HEK293 (cell line): ENCODE results near the gene PLEKHG2.

Experiments
- AEBP2 ChIP-seq: fragments of 450-650 bp; formaldehyde crosslinking; IDR thresholded peaks from 2 replicates; pipeline ENCODE4 v1.5.1; 2016; ENCODE audit warnings: missing biosample characterization, missing genetic modification characterization, borderline replicate concordance
- GLIS1 ChIP-seq: fragments of 450-650 bp; formaldehyde crosslinking; IDR thresholded peaks from 2 replicates; pipeline ENCODE4 v1.5.1; 2016; ENCODE audit warnings: missing biosample characterization, missing genetic modification characterization
- OSR2 ChIP-seq: fragments of 450-650 bp; formaldehyde crosslinking; IDR thresholded peaks from 2 replicates; pipeline ENCODE4 v1.5.1; 2016; ENCODE audit warnings: missing biosample characterization, missing genetic modification characterization
- OVOL3 ChIP-seq: fragments of 450-650 bp; formaldehyde crosslinking; IDR thresholded peaks from 2 replicates; pipeline ENCODE4 v1.5.1; 2016; ENCODE audit warnings: missing biosample characterization, missing genetic modification characterization
- PRDM4 ChIP-seq: fragments of 450-650 bp; formaldehyde crosslinking; IDR thresholded peaks from 2 replicates; pipeline ENCODE4 v1.5.1; 2017; ENCODE audit warnings: missing biosample characterization, missing genetic modification characterization
- SP3 ChIP-seq: fragments of 450-650 bp; formaldehyde crosslinking; IDR thresholded peaks from 2 replicates; pipeline ENCODE4 v1.5.1; 2016; ENCODE audit warnings: missing biosample characterization, missing genetic modification characterization
- ZBTB17 ChIP-seq: fragments of 450-650 bp; formaldehyde crosslinking; IDR thresholded peaks from 2 replicates; pipeline ENCODE4 v1.5.1; 2016; ENCODE audit warnings: missing biosample characterization, missing genetic modification characterization
- ZFP3 ChIP-seq: fragments of 450-650 bp; formaldehyde crosslinking; IDR thresholded peaks from 2 replicates; pipeline ENCODE4 v1.5.1; 2016; ENCODE audit warnings: low read depth, missing biosample characterization, missing genetic modification characterization
- ZFP69B ChIP-seq: fragments of 450-650 bp; formaldehyde crosslinking; IDR thresholded peaks from 2 replicates; pipeline ENCODE4 v1.5.1; 2016; ENCODE audit warnings: missing biosample characterization, missing genetic modification characterization
- ZNF132 ChIP-seq: fragments of 450-650 bp; formaldehyde crosslinking; IDR thresholded peaks from 2 replicates; pipeline ENCODE4 v1.5.1; 2017; ENCODE audit warnings: missing biosample characterization, missing genetic modification characterization, borderline replicate concordance
- ZNF146 ChIP-seq: fragments of 450-650 bp; formaldehyde crosslinking; IDR thresholded peaks from 2 replicates; pipeline ENCODE4 v1.5.1; 2016; ENCODE audit warnings: missing biosample characterization, missing genetic modification characterization
- ZNF184 ChIP-seq: fragments of 450-650 bp; IDR thresholded peaks from 2 replicates; pipeline ENCODE4 v1.5.1; 2018; ENCODE audit warnings: missing biosample characterization, mild to moderate bottlenecking, missing genetic modification characterization
- ZNF280D ChIP-seq: fragments of 450-650 bp; formaldehyde crosslinking; IDR thresholded peaks from 2 replicates; pipeline ENCODE4 v1.5.1; 2016; ENCODE audit warnings: missing biosample characterization, missing genetic modification characterization
- ZNF341 ChIP-seq: fragments of 450-650 bp; formaldehyde crosslinking; IDR thresholded peaks from 2 replicates; pipeline ENCODE4; 2016; ENCODE audit warnings: low read depth, missing biosample characterization, missing genetic modification characterization
- ZNF394 ChIP-seq: fragments of 450-650 bp; formaldehyde crosslinking; IDR thresholded peaks from 2 replicates; pipeline ENCODE4 v1.5.1; 2016; ENCODE audit warnings: missing biosample characterization, missing genetic modification characterization, mild to moderate bottlenecking, moderate library complexity, borderline replicate concordance
- ZNF404 ChIP-seq: fragments of 450-650 bp; formaldehyde crosslinking; IDR thresholded peaks from 2 replicates; pipeline ENCODE4 v1.5.1; 2017; ENCODE audit warnings: missing biosample characterization, missing genetic modification characterization
- ZNF416 ChIP-seq: fragments of 450-650 bp; formaldehyde crosslinking; IDR thresholded peaks from 2 replicates; pipeline ENCODE4 v1.5.1; 2016; ENCODE audit warnings: missing biosample characterization, missing genetic modification characterization
- ZNF510 ChIP-seq: fragments of 450-650 bp; formaldehyde crosslinking; IDR thresholded peaks from 2 replicates; pipeline ENCODE4 v1.5.1; 2018; ENCODE audit warnings: mild to moderate bottlenecking, missing genetic modification characterization, missing biosample characterization; ENCODE audit not compliant: insufficient replicate concordance
- ZNF544 ChIP-seq: fragments of 450-650 bp; formaldehyde crosslinking; IDR thresholded peaks from 2 replicates; pipeline ENCODE4 v1.5.0; 2017; ENCODE audit warnings: missing biosample characterization, missing genetic modification characterization
- ZNF596 ChIP-seq: fragments of 450-650 bp; IDR thresholded peaks from 2 replicates; pipeline ENCODE4 v1.5.0; 2018; ENCODE audit warnings: missing biosample characterization, mild to moderate bottlenecking, missing genetic modification characterization, moderate library complexity
- ZNF768 ChIP-seq: fragments of 450-650 bp; formaldehyde crosslinking; IDR thresholded peaks from 2 replicates; pipeline ENCODE4 v1.5.1; 2018; ENCODE audit warnings: missing biosample characterization, mild to moderate bottlenecking, missing genetic modification characterization
- ZXDB ChIP-seq: fragments of 450-650 bp; formaldehyde crosslinking; IDR thresholded peaks from 2 replicates; pipeline ENCODE4 v1.5.1; 2016; ENCODE audit warnings: missing biosample characterization, missing genetic modification characterization
- TF ChIP-seq, protein P1 (sequence below): fragments of 450-650 bp; formaldehyde crosslinking; IDR thresholded peaks from 2 replicates; pipeline ENCODE4 v1.5.1; 2016; ENCODE audit warnings: missing biosample characterization, missing genetic modification characterization
- TF ChIP-seq, protein P2 (sequence below): fragments of 450-650 bp; formaldehyde crosslinking; IDR thresholded peaks from 2 replicates; pipeline ENCODE4; 2016; ENCODE audit warnings: missing biosample characterization, missing genetic modification characterization
- TF ChIP-seq, protein P3 (sequence below): fragments of 450-650 bp; formaldehyde crosslinking; IDR thresholded peaks from 2 replicates; pipeline ENCODE4 v1.5.1; 2016; ENCODE audit warnings: missing biosample characterization, missing genetic modification characterization

PLEKHG2 gene

GRCh38 chr19:39403331-39404312, 8.8 kb upstream of the PLEKHG2 start (continued):
- TF ChIP-seq ZNF341 (tag by site-specific recombination) (peak; percentile 93), SP3 (peak; percentile 69), ZNF280D (peak; percentile 20; the same call in 1 of the 2 replicates), ZNF132 (no peak), AEBP2 (tag by site-specific recombination) (no peak), ZNF394 (tag by site-specific recombination) (peak; percentile 58), ZXDB (tag by site-specific recombination) (peak; percentile 77), ZNF544 (tag by site-specific recombination) (no peak), GLIS1 (tag by site-specific recombination) (peak; percentile 89), OVOL3 (peak; percentile 64; the same call in 1 of the 2 replicates), ZFP69B (peak; percentile 81), ZNF184 (tag by site-specific recombination) (peak; percentile 56), PRDM4 (peak; percentile 56), ZNF416 (tag by site-specific recombination) (no peak), OSR2 (tag by site-specific recombination) (peak; percentile 45), ZBTB17 (peak; percentile 97), ZNF146 (tag by site-specific recombination) (no peak), ZNF510 (no peak), ZNF596 (tag by site-specific recombination) (peak; percentile 30; the same call in 1 of the 2 replicates), ZNF768 (no peak), ZFP3 (no peak), ZNF404 (no peak)
- TF ChIP-seq, protein P1, sequence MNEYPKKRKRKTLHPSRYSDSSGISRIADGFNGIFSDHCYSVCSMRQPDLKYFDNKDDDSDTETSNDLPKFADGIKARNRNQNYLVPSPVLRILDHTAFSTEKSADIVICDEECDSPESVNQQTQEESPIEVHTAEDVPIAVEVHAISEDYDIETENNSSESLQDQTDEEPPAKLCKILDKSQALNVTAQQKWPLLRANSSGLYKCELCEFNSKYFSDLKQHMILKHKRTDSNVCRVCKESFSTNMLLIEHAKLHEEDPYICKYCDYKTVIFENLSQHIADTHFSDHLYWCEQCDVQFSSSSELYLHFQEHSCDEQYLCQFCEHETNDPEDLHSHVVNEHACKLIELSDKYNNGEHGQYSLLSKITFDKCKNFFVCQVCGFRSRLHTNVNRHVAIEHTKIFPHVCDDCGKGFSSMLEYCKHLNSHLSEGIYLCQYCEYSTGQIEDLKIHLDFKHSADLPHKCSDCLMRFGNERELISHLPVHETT (tag by site-specific recombination): peak; percentile 76
- TF ChIP-seq, protein P2, sequence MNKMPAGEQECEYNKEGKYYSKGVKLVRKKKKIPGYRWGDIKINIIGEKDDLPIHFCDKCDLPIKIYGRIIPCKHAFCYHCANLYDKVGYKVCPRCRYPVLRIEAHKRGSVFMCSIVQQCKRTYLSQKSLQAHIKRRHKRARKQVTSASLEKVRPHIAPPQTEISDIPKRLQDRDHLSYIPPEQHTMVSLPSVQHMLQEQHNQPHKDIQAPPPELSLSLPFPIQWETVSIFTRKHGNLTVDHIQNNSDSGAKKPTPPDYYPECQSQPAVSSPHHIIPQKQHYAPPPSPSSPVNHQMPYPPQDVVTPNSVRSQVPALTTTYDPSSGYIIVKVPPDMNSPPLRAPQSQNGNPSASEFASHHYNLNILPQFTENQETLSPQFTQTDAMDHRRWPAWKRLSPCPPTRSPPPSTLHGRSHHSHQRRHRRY (tag by site-specific recombination): 0 out of 2 replicates have a peak, but pooled peaks have one; percentile 30
- TF ChIP-seq, protein P3, sequence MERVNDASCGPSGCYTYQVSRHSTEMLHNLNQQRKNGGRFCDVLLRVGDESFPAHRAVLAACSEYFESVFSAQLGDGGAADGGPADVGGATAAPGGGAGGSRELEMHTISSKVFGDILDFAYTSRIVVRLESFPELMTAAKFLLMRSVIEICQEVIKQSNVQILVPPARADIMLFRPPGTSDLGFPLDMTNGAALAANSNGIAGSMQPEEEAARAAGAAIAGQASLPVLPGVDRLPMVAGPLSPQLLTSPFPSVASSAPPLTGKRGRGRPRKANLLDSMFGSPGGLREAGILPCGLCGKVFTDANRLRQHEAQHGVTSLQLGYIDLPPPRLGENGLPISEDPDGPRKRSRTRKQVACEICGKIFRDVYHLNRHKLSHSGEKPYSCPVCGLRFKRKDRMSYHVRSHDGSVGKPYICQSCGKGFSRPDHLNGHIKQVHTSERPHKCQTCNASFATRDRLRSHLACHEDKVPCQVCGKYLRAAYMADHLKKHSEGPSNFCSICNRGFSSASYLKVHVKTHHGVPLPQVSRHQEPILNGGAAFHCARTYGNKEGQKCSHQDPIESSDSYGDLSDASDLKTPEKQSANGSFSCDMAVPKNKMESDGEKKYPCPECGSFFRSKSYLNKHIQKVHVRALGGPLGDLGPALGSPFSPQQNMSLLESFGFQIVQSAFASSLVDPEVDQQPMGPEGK (tag by site-specific recombination): peak; percentile 98
